ENCODE measurements around the gene ANXA4. TPM values are rescaled to one million over a fixed set of nuclear protein-coding genes. Genes with fewer than 3 reads are reported as not detected.

The ANXA4 gene
- total and polyA plus RNA-seq, 2 experiments from 2014 or later: 6.7 to 11.5 TPM

DNA sequence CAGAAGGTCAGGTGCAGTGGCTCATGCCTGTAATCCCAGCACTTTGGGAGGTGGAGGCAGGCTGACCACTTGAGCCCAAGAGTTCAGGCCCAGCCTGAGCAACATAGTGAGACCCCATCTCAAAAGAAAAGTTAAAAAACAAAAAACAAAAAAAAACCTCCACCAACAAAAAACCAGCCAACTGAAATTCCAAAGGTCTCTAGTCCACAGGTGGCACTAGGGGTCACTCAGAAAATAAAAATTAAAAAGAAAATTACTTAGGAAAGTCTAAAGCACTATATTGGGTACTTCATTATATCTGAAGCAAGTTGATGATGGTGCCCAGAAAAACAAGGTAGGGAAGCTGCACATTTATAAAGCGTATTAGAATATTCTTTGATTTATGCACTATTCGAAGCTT is 26.9 kb downstream of the ANXA4 start:
- TF ChIP-seq EZH2 (IDR thresholded peaks at IDR 0.05; ENCODE audit: low read depth, unreplicated experiment) (no peak), ETS1 (IDR thresholded peaks at IDR 0.05) (no peak), JUNB (IDR thresholded peaks at IDR 0.05; ENCODE audit: unreplicated experiment) (no peak), STAT1 (IDR thresholded peaks at IDR 0.05; ENCODE audit: unreplicated experiment) (no peak), ZNF331 (CRISPR knock-in tag; IDR thresholded peaks at IDR 0.05; ENCODE audit: low read depth) (no peak), ZNF462 (CRISPR knock-in tag; IDR thresholded peaks at IDR 0.05) (no peak), ZNF114 (CRISPR knock-in tag; IDR thresholded peaks at IDR 0.05) (no peak)
- TF ChIP-seq, protein P1, sequence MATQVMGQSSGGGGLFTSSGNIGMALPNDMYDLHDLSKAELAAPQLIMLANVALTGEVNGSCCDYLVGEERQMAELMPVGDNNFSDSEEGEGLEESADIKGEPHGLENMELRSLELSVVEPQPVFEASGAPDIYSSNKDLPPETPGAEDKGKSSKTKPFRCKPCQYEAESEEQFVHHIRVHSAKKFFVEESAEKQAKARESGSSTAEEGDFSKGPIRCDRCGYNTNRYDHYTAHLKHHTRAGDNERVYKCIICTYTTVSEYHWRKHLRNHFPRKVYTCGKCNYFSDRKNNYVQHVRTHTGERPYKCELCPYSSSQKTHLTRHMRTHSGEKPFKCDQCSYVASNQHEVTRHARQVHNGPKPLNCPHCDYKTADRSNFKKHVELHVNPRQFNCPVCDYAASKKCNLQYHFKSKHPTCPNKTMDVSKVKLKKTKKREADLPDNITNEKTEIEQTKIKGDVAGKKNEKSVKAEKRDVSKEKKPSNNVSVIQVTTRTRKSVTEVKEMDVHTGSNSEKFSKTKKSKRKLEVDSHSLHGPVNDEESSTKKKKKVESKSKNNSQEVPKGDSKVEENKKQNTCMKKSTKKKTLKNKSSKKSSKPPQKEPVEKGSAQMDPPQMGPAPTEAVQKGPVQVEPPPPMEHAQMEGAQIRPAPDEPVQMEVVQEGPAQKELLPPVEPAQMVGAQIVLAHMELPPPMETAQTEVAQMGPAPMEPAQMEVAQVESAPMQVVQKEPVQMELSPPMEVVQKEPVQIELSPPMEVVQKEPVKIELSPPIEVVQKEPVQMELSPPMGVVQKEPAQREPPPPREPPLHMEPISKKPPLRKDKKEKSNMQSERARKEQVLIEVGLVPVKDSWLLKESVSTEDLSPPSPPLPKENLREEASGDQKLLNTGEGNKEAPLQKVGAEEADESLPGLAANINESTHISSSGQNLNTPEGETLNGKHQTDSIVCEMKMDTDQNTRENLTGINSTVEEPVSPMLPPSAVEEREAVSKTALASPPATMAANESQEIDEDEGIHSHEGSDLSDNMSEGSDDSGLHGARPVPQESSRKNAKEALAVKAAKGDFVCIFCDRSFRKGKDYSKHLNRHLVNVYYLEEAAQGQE (IDR thresholded peaks at IDR 0.05; ENCODE audit: unreplicated experiment): no peak
- no peak for ATAC-seq
- H3K9me2 ChIP-seq (ENCODE audit: insufficient read depth): no peaks in the 10 kb centered on the region
- H3K27ac Mint-ChIP-seq: no peak overlapping the region
- no peaks in the 10 kb centered on the region for H3K36me3 Mint-ChIP-seq (ENCODE audit: low read depth)
- no peaks in the 10 kb centered on the region for H3K36me3 ChIP-seq (ENCODE audit: insufficient read depth)
- no peak overlapping the region for H3K4me3 Mint-ChIP-seq
- DNase-seq (ENCODE audit: low spot score): no peak
- no peaks in the 10 kb centered on the region for H3K79me2 ChIP-seq (replicated peaks; ENCODE audit: insufficient read depth)
- H3K9me3 Mint-ChIP-seq: no peaks in the 10 kb centered on the region
- H3K4me3 ChIP-seq: no peak overlapping the region
- no peaks in the 10 kb centered on the region for H4K20me1 ChIP-seq (replicated peaks; ENCODE audit: insufficient read depth)
- no peak overlapping the region for H3K27ac ChIP-seq (ENCODE audit: low read depth)
- no peak overlapping the region for H2AFZ ChIP-seq
- no peak overlapping the region for H3K4me2 ChIP-seq
- H3K27me3 ChIP-seq (ENCODE audit: insufficient read depth): no peaks in the 10 kb centered on the region
- H3K4me1 Mint-ChIP-seq: peaks cover 24% of the 10 kb centered on the region
- H3K27me3 Mint-ChIP-seq (ENCODE audit: insufficient read depth, low read depth, poor library complexity): no peaks in the 10 kb centered on the region
- peaks cover 24% of the 10 kb centered on the region for H3K4me1 ChIP-seq (ENCODE audit: insufficient read depth)
- H3F3A ChIP-seq (replicated peaks; ENCODE audit: low read depth): no peaks in the 10 kb centered on the region
